ENCODE measurements around the gene RPGRIP1L. TPM values are rescaled to one million over a fixed set of nuclear protein-coding genes. Genes with fewer than 3 reads are reported as not detected.

The RPGRIP1L gene
- polyA plus RNA-seq, 1 donor (not counting 4 experiments of a cell fraction or from before 2014, with no cell fraction given) = 11.6 TPM

DNA sequence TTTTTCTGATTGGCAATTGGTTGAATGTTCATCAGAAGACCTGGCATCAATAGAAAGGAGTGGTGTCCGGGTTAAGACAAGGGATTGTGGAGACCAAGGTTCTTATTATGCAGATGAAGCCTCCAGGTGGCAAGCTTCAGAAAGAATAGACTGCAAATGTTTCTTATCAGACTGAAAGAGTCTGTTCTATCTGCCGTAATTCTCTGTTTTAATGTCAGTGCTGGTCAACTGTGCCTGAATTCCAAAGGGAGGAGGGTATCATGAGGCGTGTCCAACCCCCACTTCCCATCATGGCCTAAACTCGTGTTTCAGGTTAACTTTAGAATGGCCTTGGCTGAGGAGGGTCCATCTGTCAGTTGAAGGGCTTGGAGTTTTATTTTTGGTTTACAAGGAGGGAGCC, 140.2 kb downstream of the RPGRIP1L start:
- Histone ChIP-seq H3K27ac (ENCODE audit: control insufficient read depth, insufficient read depth, low read length) (no peak overlapping the region), H3K27me3 (ENCODE audit: control insufficient read depth, extremely low read depth, insufficient read depth, low read length) (no peaks in the 10 kb centered on the region), H3K4me1 (ENCODE audit: control insufficient read depth, extremely low read depth, insufficient read depth, low read length) (no peaks in the 10 kb centered on the region), H3K4me3 (ENCODE audit: control insufficient read depth in 2 of 3, extremely low read depth in 1 of 3, insufficient read depth in 2 of 3, low read depth in 1 of 3, low read length in 3 of 3) (no peak overlapping the region), H3K4me2 (ENCODE audit: control insufficient read depth, extremely low read depth, insufficient read depth, low read depth, low read length) (no peak overlapping the region), H3K9me3 (ENCODE audit: control insufficient read depth, low read depth, low read length) (no peaks in the 10 kb centered on the region), H3K9me1 (ENCODE audit: control insufficient read depth, extremely low read depth, insufficient read depth, low read length) (no peaks in the 10 kb centered on the region), H2AFZ (ENCODE audit: control insufficient read depth, low read length) (no peak overlapping the region), H3K36me3 (ENCODE audit: control insufficient read depth in 2 of 2, extremely low read depth in 1 of 2, insufficient read depth in 2 of 2, low read length in 2 of 2) (no peaks in the 10 kb centered on the region), H3K9ac (ENCODE audit: control insufficient read depth, extremely low read depth, insufficient read depth, low read length) (no peak overlapping the region), H3K79me2 (ENCODE audit: control insufficient read depth, insufficient read depth, low read length) (no peaks in the 10 kb centered on the region), H4K20me1 (ENCODE audit: control insufficient read depth, extremely low read depth, insufficient read depth, low read length) (no peaks in the 10 kb centered on the region)
- FAIRE-seq = no peak
- dilution Hi-C loops (cut with MboI; ENCODE audit: extremely low pct_ligation_motif_present, low sequenced_read_pairs) = no loop called here
- no peak for DNase-seq (ENCODE audit: low read depth, low spot score)
- no peak for TF ChIP-seq EZH2 (IDR thresholded peaks at IDR 0.05; ENCODE audit: low read length)
- TF ChIP-seq, protein P1, sequence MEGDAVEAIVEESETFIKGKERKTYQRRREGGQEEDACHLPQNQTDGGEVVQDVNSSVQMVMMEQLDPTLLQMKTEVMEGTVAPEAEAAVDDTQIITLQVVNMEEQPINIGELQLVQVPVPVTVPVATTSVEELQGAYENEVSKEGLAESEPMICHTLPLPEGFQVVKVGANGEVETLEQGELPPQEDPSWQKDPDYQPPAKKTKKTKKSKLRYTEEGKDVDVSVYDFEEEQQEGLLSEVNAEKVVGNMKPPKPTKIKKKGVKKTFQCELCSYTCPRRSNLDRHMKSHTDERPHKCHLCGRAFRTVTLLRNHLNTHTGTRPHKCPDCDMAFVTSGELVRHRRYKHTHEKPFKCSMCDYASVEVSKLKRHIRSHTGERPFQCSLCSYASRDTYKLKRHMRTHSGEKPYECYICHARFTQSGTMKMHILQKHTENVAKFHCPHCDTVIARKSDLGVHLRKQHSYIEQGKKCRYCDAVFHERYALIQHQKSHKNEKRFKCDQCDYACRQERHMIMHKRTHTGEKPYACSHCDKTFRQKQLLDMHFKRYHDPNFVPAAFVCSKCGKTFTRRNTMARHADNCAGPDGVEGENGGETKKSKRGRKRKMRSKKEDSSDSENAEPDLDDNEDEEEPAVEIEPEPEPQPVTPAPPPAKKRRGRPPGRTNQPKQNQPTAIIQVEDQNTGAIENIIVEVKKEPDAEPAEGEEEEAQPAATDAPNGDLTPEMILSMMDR (optimal IDR thresholded peaks at IDR 0.05 in 1 of 3, IDR thresholded peaks at IDR 0.05 in 1 of 3, conservative IDR thresholded peaks at IDR 0.05 in 1 of 3; ENCODE audit: extremely low read depth in 1 of 3, insufficient read depth in 2 of 3, low read length in 3 of 3) = no peak

DNA sequence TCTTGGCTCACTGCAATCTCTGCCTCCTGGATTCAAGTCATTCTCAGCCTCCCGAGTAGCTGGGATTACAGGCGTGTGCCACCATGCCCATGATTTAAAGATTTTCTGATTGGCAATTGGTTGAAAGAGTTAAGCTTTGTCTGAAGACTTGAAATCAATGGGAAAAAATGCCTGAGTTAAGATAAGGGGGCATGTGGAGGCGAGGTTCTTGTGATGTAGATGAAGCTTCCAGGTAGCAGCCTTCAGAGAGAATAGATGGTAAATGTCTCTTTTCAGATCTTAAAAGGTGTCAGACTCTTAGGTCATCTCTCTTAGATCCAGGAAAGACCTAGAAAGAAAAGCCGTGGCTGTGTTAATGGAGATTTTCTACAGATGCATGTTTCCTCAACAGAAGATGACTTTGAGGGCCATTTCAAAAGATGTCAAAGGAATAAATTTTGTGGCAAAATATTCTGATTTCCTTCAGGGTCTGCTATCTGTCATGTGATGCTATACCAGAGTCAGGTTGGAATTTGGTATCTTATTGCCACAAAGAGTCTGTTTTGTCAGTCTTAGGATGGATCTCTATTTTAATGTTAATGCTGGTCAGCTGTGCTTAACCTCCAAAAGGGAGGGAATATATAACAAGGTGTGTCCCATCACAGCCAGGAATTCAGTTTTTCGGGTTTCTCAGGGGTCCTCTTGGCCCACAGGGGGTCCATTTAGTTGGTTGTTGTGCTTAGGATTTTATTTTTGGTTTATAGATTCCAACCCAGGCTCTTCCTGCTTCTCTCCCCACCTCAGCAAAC, 142.4 kb downstream of the RPGRIP1L start:
- H2AFZ ChIP-seq (ENCODE audit: control insufficient read depth, low read length) = no peak overlapping the region
- H3K4me2 ChIP-seq (ENCODE audit: control insufficient read depth, extremely low read depth, insufficient read depth, low read depth, low read length) = no peak overlapping the region
- H3K79me2 ChIP-seq (ENCODE audit: control insufficient read depth, insufficient read depth, low read length) = no peaks in the 10 kb centered on the region
- no peak overlapping the region for H3K9ac ChIP-seq (ENCODE audit: control insufficient read depth, extremely low read depth, insufficient read depth, low read length)
- no peak overlapping the region for H3K27ac ChIP-seq (ENCODE audit: control insufficient read depth, insufficient read depth, low read length)
- H3K4me1 ChIP-seq (ENCODE audit: control insufficient read depth, extremely low read depth, insufficient read depth, low read length) = no peaks in the 10 kb centered on the region
- DNase-seq (ENCODE audit: low read depth, low spot score) = no peak
- no peaks in the 10 kb centered on the region for H3K36me3 ChIP-seq (ENCODE audit: control insufficient read depth in 2 of 2, extremely low read depth in 1 of 2, insufficient read depth in 2 of 2, low read length in 2 of 2)
- H4K20me1 ChIP-seq (ENCODE audit: control insufficient read depth, extremely low read depth, insufficient read depth, low read length) = no peaks in the 10 kb centered on the region
- no peak for FAIRE-seq
- dilution Hi-C loops (cut with MboI; ENCODE audit: extremely low pct_ligation_motif_present, low sequenced_read_pairs) = no loop called here
- H3K9me1 ChIP-seq (ENCODE audit: control insufficient read depth, extremely low read depth, insufficient read depth, low read length) = no peaks in the 10 kb centered on the region
- no peaks in the 10 kb centered on the region for H3K9me3 ChIP-seq (ENCODE audit: control insufficient read depth, low read depth, low read length)
- H3K4me3 ChIP-seq (ENCODE audit: control insufficient read depth in 2 of 3, extremely low read depth in 1 of 3, insufficient read depth in 2 of 3, low read depth in 1 of 3, low read length in 3 of 3) = no peak overlapping the region
- TF ChIP-seq, protein P1 (optimal IDR thresholded peaks at IDR 0.05 in 1 of 3, IDR thresholded peaks at IDR 0.05 in 1 of 3, conservative IDR thresholded peaks at IDR 0.05 in 1 of 3; ENCODE audit: extremely low read depth in 1 of 3, insufficient read depth in 2 of 3, low read length in 3 of 3) = no peak
- no peak for TF ChIP-seq EZH2 (IDR thresholded peaks at IDR 0.05; ENCODE audit: low read length)
- H3K27me3 ChIP-seq (ENCODE audit: control insufficient read depth, extremely low read depth, insufficient read depth, low read length) = no peaks in the 10 kb centered on the region

Measured in keratinocyte (primary cell).